ENCODE data around the gene LTBP1.

LTBP1 gene

GRCh38 chr2:33107690-33108482 lies 161.1 kb downstream of the LTBP1 start:
- no peak for DNase-seq (ENCODE audit: extremely low read depth, low read depth)

DNA sequence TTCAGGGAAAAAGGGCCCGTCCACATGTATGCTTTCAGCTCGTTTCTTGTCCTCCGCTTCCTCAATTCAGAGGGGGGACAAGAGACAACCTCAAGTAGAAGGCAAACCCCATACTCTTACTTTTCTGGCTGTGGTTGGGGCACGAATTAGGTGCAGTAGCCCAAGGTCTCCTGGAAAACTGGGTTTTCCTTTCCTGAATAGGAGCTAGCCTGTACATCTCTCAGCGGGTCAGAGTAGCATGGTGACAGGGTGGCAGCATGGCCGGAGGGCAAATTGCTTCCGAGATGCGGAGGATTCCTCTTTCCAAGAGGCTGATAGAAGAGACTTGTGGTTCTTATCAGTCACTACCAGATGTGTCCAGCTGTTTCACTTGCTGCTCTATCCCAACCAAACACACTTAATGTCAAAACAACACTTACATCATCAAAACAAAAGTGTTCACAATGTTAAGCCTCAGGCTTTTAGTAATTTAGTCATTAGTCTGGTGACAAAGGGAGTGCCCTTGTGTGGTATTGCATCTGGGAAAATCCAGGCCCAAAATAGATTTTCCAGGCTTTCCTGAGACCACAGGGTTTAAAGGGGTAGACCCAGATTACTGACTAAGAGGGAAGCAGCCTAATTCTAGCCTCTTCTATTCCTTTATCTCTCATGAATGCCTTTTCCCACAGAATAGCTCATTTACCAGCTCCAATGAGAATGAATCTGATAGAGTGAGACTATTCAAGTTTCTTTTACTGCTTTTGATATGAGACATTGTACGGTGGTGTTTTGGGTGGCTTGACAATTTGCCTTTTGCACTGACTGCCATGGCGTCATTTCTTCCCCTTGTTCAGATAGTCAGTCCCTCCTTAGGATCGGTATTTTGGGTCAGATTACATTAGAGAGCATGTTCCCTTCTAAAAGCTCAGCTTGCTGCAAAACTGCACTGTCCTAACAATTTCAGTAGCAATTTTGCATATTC lies 162.0 kb downstream of the LTBP1 start:
- TF ChIP-seq, protein P1, sequence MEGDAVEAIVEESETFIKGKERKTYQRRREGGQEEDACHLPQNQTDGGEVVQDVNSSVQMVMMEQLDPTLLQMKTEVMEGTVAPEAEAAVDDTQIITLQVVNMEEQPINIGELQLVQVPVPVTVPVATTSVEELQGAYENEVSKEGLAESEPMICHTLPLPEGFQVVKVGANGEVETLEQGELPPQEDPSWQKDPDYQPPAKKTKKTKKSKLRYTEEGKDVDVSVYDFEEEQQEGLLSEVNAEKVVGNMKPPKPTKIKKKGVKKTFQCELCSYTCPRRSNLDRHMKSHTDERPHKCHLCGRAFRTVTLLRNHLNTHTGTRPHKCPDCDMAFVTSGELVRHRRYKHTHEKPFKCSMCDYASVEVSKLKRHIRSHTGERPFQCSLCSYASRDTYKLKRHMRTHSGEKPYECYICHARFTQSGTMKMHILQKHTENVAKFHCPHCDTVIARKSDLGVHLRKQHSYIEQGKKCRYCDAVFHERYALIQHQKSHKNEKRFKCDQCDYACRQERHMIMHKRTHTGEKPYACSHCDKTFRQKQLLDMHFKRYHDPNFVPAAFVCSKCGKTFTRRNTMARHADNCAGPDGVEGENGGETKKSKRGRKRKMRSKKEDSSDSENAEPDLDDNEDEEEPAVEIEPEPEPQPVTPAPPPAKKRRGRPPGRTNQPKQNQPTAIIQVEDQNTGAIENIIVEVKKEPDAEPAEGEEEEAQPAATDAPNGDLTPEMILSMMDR (IDR thresholded peaks at IDR 0.05; ENCODE audit: low read depth, low read length) = no peak
- DNase-seq (ENCODE audit: extremely low read depth, low read depth) = no peak

More at GRCh38 chr2:33107690-33108482, 161.1 kb downstream of the LTBP1 start:
- TF ChIP-seq, protein P1 (IDR thresholded peaks at IDR 0.05; ENCODE audit: low read depth, low read length) = no peak

DNA sequence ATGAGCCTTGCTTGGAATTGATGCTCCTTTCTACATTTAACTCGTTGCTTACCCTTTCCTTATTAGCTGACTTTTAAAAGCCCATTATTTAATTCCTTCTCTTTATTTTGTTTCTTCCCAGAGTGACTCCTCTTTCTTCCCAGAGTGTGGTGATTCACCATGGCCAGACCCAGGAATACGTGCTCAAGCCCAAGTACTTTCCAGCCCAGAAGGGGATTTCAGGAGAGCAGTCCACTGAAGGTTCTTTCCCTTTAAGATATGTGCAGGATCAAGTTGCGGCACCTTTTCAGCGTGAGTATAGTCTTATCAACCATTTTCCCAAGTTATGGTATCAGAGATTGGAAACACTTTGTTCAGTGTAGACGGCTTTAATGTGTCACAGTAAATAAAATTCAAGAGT lies 163.7 kb downstream of the LTBP1 start:
- TF ChIP-seq, protein P1 (IDR thresholded peaks at IDR 0.05; ENCODE audit: low read depth, low read length) = no peak
- DNase-seq (ENCODE audit: extremely low read depth, low read depth) = no peak

- TF ChIP-seq, protein P1 (IDR thresholded peaks at IDR 0.05; ENCODE audit: low read depth, low read length) = no peak
- no peak for DNase-seq (ENCODE audit: extremely low read depth, low read depth)
Measured at GRCh38 chr2:33111002-33111446, 164.3 kb downstream of the LTBP1 start.

- TF ChIP-seq, protein P1 (IDR thresholded peaks at IDR 0.05; ENCODE audit: low read depth, low read length) = no peak
- DNase-seq (ENCODE audit: extremely low read depth, low read depth) = no peak
Measured at GRCh38 chr2:33115196-33115595, 168.4 kb downstream of the LTBP1 start.

- TF ChIP-seq, protein P1 (IDR thresholded peaks at IDR 0.05; ENCODE audit: low read depth, low read length) = no peak
- DNase-seq (ENCODE audit: extremely low read depth, low read depth) = no peak
Measured at GRCh38 chr2:33115728-33116127, 169.0 kb downstream of the LTBP1 start.
